ENCODE measurements around the gene NRIP1.

DNA sequence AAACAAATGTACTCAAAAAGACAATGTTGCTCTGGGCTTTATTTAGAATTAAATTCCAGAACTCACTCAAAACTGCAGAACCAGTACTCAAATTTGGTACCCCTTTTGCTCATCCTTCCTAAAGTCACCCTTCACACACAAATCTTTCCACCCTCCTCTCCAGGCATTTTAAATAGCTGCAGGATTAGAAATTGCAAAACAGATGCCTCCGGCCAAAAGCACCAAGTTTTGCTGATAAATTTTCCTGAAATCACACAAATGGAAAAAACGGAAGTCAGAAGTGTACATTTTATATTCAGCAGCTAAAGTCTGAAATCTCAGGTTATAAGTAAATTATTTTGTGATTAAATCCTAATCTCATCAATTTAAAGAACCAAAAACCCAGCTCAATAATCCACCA lies 147.0 kb downstream of the NRIP1 start:
- TF ChIP-seq CTCF (IDR thresholded peaks at IDR 0.05) (no peak), EZH2phosphoT487 (IDR thresholded peaks at IDR 0.05) (no peak)
